HCT116 (cell line): ENCODE results near the gene ALDH9A1.
"Not testable (repeated sequence)": the region's sequence is repeated elsewhere in the genome, so short reads cannot be mapped to it uniquely, and the experiment has no call there.

Source experiments
- MAX ChIP-seq: IDR thresholded peaks from 2 replicates; pipeline ENCODE4 v1.6.1; 2012
- ZFX ChIP-seq: fragments of 450-650 bp; IDR thresholded peaks from 2 replicates; pipeline ENCODE4 v1.6.1; 2017
- TF ChIP-seq, protein P1 (sequence below), 3 experiments: fragments of 200-600 bp in 1 of 3; sonication (generic) in 1 of 3; IDR thresholded peaks in 2 of 3; conservative IDR thresholded peaks in 1 of 3; 2 replicates each; pipeline ENCODE4 v1.5.1; 2012 to 2017; ENCODE audit warnings: low read depth in 2 of 3, low read length in 2 of 3, antibody characterized with exemption in 1 of 3, borderline replicate concordance in 1 of 3, control low read depth in 1 of 3, mild to moderate bottlenecking in 1 of 3, mixed read lengths in 1 of 3, mixed run types in 1 of 3, moderate library complexity in 1 of 3; ENCODE audit not compliant: insufficient read depth in 1 of 3
- TF ChIP-seq, protein P2 (sequence below): IDR thresholded peaks from 2 replicates; pipeline ENCODE4 v1.6.1; 2012

GRCh38 chr1:165658766-165659580 lies 39.4 kb downstream of the ALDH9A1 start:
- not testable (repeated sequence) for TF ChIP-seq ZFX, MAX
- TF ChIP-seq, protein P1, sequence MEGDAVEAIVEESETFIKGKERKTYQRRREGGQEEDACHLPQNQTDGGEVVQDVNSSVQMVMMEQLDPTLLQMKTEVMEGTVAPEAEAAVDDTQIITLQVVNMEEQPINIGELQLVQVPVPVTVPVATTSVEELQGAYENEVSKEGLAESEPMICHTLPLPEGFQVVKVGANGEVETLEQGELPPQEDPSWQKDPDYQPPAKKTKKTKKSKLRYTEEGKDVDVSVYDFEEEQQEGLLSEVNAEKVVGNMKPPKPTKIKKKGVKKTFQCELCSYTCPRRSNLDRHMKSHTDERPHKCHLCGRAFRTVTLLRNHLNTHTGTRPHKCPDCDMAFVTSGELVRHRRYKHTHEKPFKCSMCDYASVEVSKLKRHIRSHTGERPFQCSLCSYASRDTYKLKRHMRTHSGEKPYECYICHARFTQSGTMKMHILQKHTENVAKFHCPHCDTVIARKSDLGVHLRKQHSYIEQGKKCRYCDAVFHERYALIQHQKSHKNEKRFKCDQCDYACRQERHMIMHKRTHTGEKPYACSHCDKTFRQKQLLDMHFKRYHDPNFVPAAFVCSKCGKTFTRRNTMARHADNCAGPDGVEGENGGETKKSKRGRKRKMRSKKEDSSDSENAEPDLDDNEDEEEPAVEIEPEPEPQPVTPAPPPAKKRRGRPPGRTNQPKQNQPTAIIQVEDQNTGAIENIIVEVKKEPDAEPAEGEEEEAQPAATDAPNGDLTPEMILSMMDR (IDR thresholded peaks at IDR 0.05 in 2 of 3, conservative IDR thresholded peaks at IDR 0.05 in 1 of 3; ENCODE audit: borderline replicate concordance in 1 of 3, insufficient read depth in 1 of 3, low read depth in 2 of 3, low read length in 2 of 3): not testable (repeated sequence)
- TF ChIP-seq, protein P2, sequence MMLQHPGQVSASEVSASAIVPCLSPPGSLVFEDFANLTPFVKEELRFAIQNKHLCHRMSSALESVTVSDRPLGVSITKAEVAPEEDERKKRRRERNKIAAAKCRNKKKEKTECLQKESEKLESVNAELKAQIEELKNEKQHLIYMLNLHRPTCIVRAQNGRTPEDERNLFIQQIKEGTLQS: not testable (repeated sequence)
